Epithelial cell of esophagus (primary cell): ENCODE data around the gene CDKN1A.

Experiments used
- DNase-seq: peaks from one replicate; pipeline ENCODE4 v3.0.0; 2010; ENCODE audit warnings: low read depth
- H3K4me3 ChIP-seq: 2 replicates; pipeline ENCODE4 v1.5.1; 2011; ENCODE audit warnings: mild to moderate bottlenecking, low read length, control low read depth
- CTCF ChIP-seq: IDR thresholded peaks from 2 replicates; pipeline ENCODE4 v1.5.1; 2011; ENCODE audit warnings: low read depth, mild to moderate bottlenecking, low read length, control low read depth, inconsistent platforms; ENCODE audit not compliant: insufficient read depth; ENCODE audit errors: missing control alignments

Gene CDKN1A

GRCh38 chr6:36663504-36664446 lies 14.7 kb upstream of the CDKN1A start:
- no peak for DNase-seq
- no peak for TF ChIP-seq CTCF
- H3K4me3 ChIP-seq = no peak overlapping the region

- H3K4me3 ChIP-seq = no peak overlapping the region
- DNase-seq = no peak
- no peak for TF ChIP-seq CTCF
Measured at GRCh38 chr6:36665180-36665579, 13.3 kb upstream of the CDKN1A start.

- DNase-seq = no peak
- no peak for TF ChIP-seq CTCF
Measured at GRCh38 chr6:36666287-36666686, 12.2 kb upstream of the CDKN1A start.

GRCh38 chr6:36666826-36667591 lies 11.5 kb upstream of the CDKN1A start:
- DNase-seq = peak; percentile 99
- no peak overlapping the region for H3K4me3 ChIP-seq
- TF ChIP-seq CTCF = no peak

More at GRCh38 chr6:36666287-36666686, 12.2 kb upstream of the CDKN1A start:
- H3K4me3 ChIP-seq = no peak overlapping the region

GRCh38 chr6:36668591-36668990 lies 9.9 kb upstream of the CDKN1A start:
- no peak for TF ChIP-seq CTCF
- H3K4me3 ChIP-seq = no peak overlapping the region
- DNase-seq = no peak

GRCh38 chr6:36669002-36669401 lies 9.5 kb upstream of the CDKN1A start:
- DNase-seq = no peak
- TF ChIP-seq CTCF = no peak

More at GRCh38 chr6:36669002-36669401, 9.5 kb upstream of the CDKN1A start:
- no peak overlapping the region for H3K4me3 ChIP-seq
